Measurements from ENCODE around the gene SART1. TPM values are rescaled to one million over a fixed set of nuclear protein-coding genes. Genes with fewer than 3 reads are reported as not detected.
A peak's percentile ranks its signal among the peaks of the same experiment; 100 is the strongest.
"Not testable (repeated sequence)": the region's sequence is repeated elsewhere in the genome, so short reads cannot be mapped to it uniquely, and the experiment has no call there.

The SART1 gene
- total RNA-seq, 1 experiment from 2014 or later, result 40.1 TPM

GRCh38 chr11:65925397-65925796, 36.1 kb upstream of the SART1 start:
- in situ Hi-C loops (cut with HindIII; ENCODE audit: low pct_unique_long_range_greater_than_20kb, low sequenced_read_pairs), result no loop called here

GRCh38 chr11:65927904-65928397, 33.6 kb upstream of the SART1 start:
- DNase-seq (ENCODE audit: low read depth, low spot score), result no peak
- in situ Hi-C loops (cut with HindIII; ENCODE audit: low pct_unique_long_range_greater_than_20kb, low sequenced_read_pairs), result no loop called here

More at GRCh38 chr11:65925397-65925796, 36.1 kb upstream of the SART1 start:
- DNase-seq (ENCODE audit: low read depth, low spot score), result no peak

- in situ Hi-C loops (cut with HindIII; ENCODE audit: low pct_unique_long_range_greater_than_20kb, low sequenced_read_pairs), result no loop called here
- DNase-seq (ENCODE audit: low read depth, low spot score), result no peak
Measured at GRCh38 chr11:65928667-65929066, 32.9 kb upstream of the SART1 start.

- no peak for DNase-seq (ENCODE audit: low read depth, low spot score)
- in situ Hi-C loops (cut with HindIII; ENCODE audit: low pct_unique_long_range_greater_than_20kb, low sequenced_read_pairs), result no loop called here
Measured at GRCh38 chr11:65931773-65932557, 29.6 kb upstream of the SART1 start.

GRCh38 chr11:65932558-65932919, 29.0 kb upstream of the SART1 start:
- in situ Hi-C loops (cut with HindIII; ENCODE audit: low pct_unique_long_range_greater_than_20kb, low sequenced_read_pairs), result no loop called here
- peak; percentile 32 for DNase-seq (ENCODE audit: low read depth, low spot score)

GRCh38 chr11:65934014-65934413, 27.5 kb upstream of the SART1 start:
- DNase-seq (ENCODE audit: low read depth, low spot score), result no peak
- in situ Hi-C loops (cut with HindIII; ENCODE audit: low pct_unique_long_range_greater_than_20kb, low sequenced_read_pairs), result no loop called here

- in situ Hi-C loops (cut with HindIII; ENCODE audit: low pct_unique_long_range_greater_than_20kb, low sequenced_read_pairs), result no loop called here
Measured at GRCh38 chr11:65937766-65938165, 23.8 kb upstream of the SART1 start.

GRCh38 chr11:65941720-65942310, 19.7 kb upstream of the SART1 start:
- DNase-seq (ENCODE audit: low read depth, low spot score), result no peak
- in situ Hi-C loops (cut with HindIII; ENCODE audit: low pct_unique_long_range_greater_than_20kb, low sequenced_read_pairs), result no loop called here

More at GRCh38 chr11:65937766-65938165, 23.8 kb upstream of the SART1 start:
- DNase-seq (ENCODE audit: low read depth, low spot score), result no peak

- in situ Hi-C loops (cut with HindIII; ENCODE audit: low pct_unique_long_range_greater_than_20kb, low sequenced_read_pairs), result no loop called here
- DNase-seq (ENCODE audit: low read depth, low spot score), result no peak
Measured at GRCh38 chr11:65942531-65942930, 19.0 kb upstream of the SART1 start.

- DNase-seq (ENCODE audit: low read depth, low spot score), result no peak
- in situ Hi-C loops (cut with HindIII; ENCODE audit: low pct_unique_long_range_greater_than_20kb, low sequenced_read_pairs), result no loop called here
Measured at GRCh38 chr11:65944191-65944590, 17.3 kb upstream of the SART1 start.

- DNase-seq (ENCODE audit: low read depth, low spot score), result no peak
- in situ Hi-C loops (cut with HindIII; ENCODE audit: low pct_unique_long_range_greater_than_20kb, low sequenced_read_pairs), result no loop called here
Measured at GRCh38 chr11:65944767-65945166, 16.8 kb upstream of the SART1 start.

GRCh38 chr11:65945430-65945911, 16.1 kb upstream of the SART1 start, which contains the start of gene TSGA10IP:
TSGA10IP (plus strand) TSS chr11:65945480; CDS start chr11:65945676, 196 bp downstream.
- in situ Hi-C loops (cut with HindIII; ENCODE audit: low pct_unique_long_range_greater_than_20kb, low sequenced_read_pairs), result no loop called here
- no peak for DNase-seq (ENCODE audit: low read depth, low spot score)

- DNase-seq (ENCODE audit: low read depth, low spot score), result no peak
- in situ Hi-C loops (cut with HindIII; ENCODE audit: low pct_unique_long_range_greater_than_20kb, low sequenced_read_pairs), result no loop called here
Measured at GRCh38 chr11:65945941-65946558, 15.5 kb upstream of the SART1 start.

- DNase-seq (ENCODE audit: low read depth, low spot score), result no peak
- in situ Hi-C loops (cut with HindIII; ENCODE audit: low pct_unique_long_range_greater_than_20kb, low sequenced_read_pairs), result no loop called here
Measured at GRCh38 chr11:65946655-65947054, 14.9 kb upstream of the SART1 start.

GRCh38 chr11:65947133-65947532, 14.4 kb upstream of the SART1 start:
- in situ Hi-C loops (cut with HindIII; ENCODE audit: low pct_unique_long_range_greater_than_20kb, low sequenced_read_pairs), result no loop called here

GRCh38 chr11:65947603-65948125, 13.9 kb upstream of the SART1 start:
- in situ Hi-C loops (cut with HindIII; ENCODE audit: low pct_unique_long_range_greater_than_20kb, low sequenced_read_pairs), result no loop called here
- no peak for DNase-seq (ENCODE audit: low read depth, low spot score)

More at GRCh38 chr11:65947133-65947532, 14.4 kb upstream of the SART1 start:
- no peak for DNase-seq (ENCODE audit: low read depth, low spot score)

GRCh38 chr11:65950711-65951110, 10.8 kb upstream of the SART1 start:
- DNase-seq (ENCODE audit: low read depth, low spot score); in situ Hi-C loops (cut with HindIII; ENCODE audit: low pct_unique_long_range_greater_than_20kb, low sequenced_read_pairs): not testable (repeated sequence)

GRCh38 chr11:65951641-65952040, 9.9 kb upstream of the SART1 start:
- DNase-seq (ENCODE audit: low read depth, low spot score), result not testable (repeated sequence)

More at GRCh38 chr11:65951641-65952040, 9.9 kb upstream of the SART1 start:
- in situ Hi-C loops (cut with HindIII; ENCODE audit: low pct_unique_long_range_greater_than_20kb, low sequenced_read_pairs), result not testable (repeated sequence)

Measured in SK-MEL-5 (cell line).